GM23338 (cell line): Measurements from ENCODE around the gene SPINT2. TPM values are rescaled to one million over a fixed set of nuclear protein-coding genes. Genes with fewer than 3 reads are reported as not detected.

Source experiments
- ATAC-seq: fragments of 200-7000 bp; cut with Tn5 transposase; 3 replicates; pipeline ENCODE4 v1.9.1; 2020
- DNase-seq: peaks from one replicate; pipeline ENCODE4 v3.0.0-alpha.2; 2015; ENCODE audit warnings: low spot score
- H2AFZ ChIP-seq: fragments of 200-600 bp; sonication (generic); 2 replicates; pipeline ENCODE4 v1.8.0; 2016; ENCODE audit warnings: antibody characterized with exemption, mild to moderate bottlenecking, moderate library complexity
- H3F3A ChIP-seq: fragments of 200-600 bp; sonication (generic); replicated peaks from 2 replicates; pipeline ENCODE4 v1.8.0; 2017; ENCODE audit warnings: antibody characterized with exemption, mixed run types, low read depth
- H3K27ac ChIP-seq: fragments of 200-600 bp; sonication (generic); 2 replicates; pipeline ENCODE4 v1.6.1; 2016; ENCODE audit warnings: low read depth
- H3K27me3 ChIP-seq: fragments of 200-600 bp; sonication (generic); 2 replicates; pipeline ENCODE4 v1.8.0; 2016; ENCODE audit warnings: mild to moderate bottlenecking, mixed run types, moderate library complexity; ENCODE audit not compliant: insufficient read depth
- H3K36me3 ChIP-seq: fragments of 200-600 bp; sonication (generic); 2 replicates; pipeline ENCODE4 v1.8.0; 2016; ENCODE audit warnings: mild to moderate bottlenecking; ENCODE audit not compliant: insufficient read depth
- H3K4me1 ChIP-seq: fragments of 200-600 bp; sonication (generic); 2 replicates; pipeline ENCODE4 v1.8.0; 2016; ENCODE audit warnings: mild to moderate bottlenecking, moderate library complexity; ENCODE audit not compliant: insufficient read depth
- H3K4me2 ChIP-seq: fragments of 200-600 bp; sonication (generic); 2 replicates; pipeline ENCODE4 v1.7.1; 2017; ENCODE audit warnings: mixed run types
- H3K4me3 ChIP-seq: fragments of 200-600 bp; sonication (generic); 2 replicates; pipeline ENCODE4 v1.6.1; 2016; ENCODE audit warnings: mixed run types
- H3K79me2 ChIP-seq: fragments of 200-600 bp; sonication (generic); replicated peaks from 2 replicates; pipeline ENCODE4 v1.8.0; 2017; ENCODE audit warnings: mild to moderate bottlenecking; ENCODE audit not compliant: insufficient read depth
- H3K9me2 ChIP-seq: fragments of 200-600 bp; sonication (generic); 2 replicates; pipeline ENCODE4 v1.8.0; 2017; ENCODE audit not compliant: insufficient read depth
- H4K20me1 ChIP-seq: fragments of 200-600 bp; sonication (generic); replicated peaks from 2 replicates; pipeline ENCODE4 v1.8.0; 2017; ENCODE audit warnings: mild to moderate bottlenecking; ENCODE audit not compliant: insufficient read depth
- H3K27ac Mint-ChIP-seq: 2 replicates; pipeline ENCODE4 v1.8.0; 2020; ENCODE audit warnings: inconsistent platforms, mild to moderate bottlenecking, moderate library complexity, mixed read lengths
- H3K27me3 Mint-ChIP-seq: 3 replicates; pipeline ENCODE4 v1.8.0; 2022; ENCODE audit warnings: low read depth, mild to moderate bottlenecking, moderate library complexity, mixed read lengths, inconsistent platforms; ENCODE audit not compliant: insufficient read depth, poor library complexity
- H3K36me3 Mint-ChIP-seq: 3 replicates; pipeline ENCODE4 v1.8.0; 2021; ENCODE audit warnings: low read depth, mild to moderate bottlenecking, inconsistent platforms, moderate library complexity, mixed read lengths
- H3K4me1 Mint-ChIP-seq: 3 replicates; pipeline ENCODE4 v1.8.0; 2020; ENCODE audit warnings: mild to moderate bottlenecking, inconsistent platforms, mixed read lengths
- H3K4me3 Mint-ChIP-seq: 3 replicates; pipeline ENCODE4 v1.8.0; 2021; ENCODE audit warnings: moderate library complexity, mild to moderate bottlenecking, inconsistent platforms, mixed read lengths
- H3K9me3 Mint-ChIP-seq: 3 replicates; pipeline ENCODE4 v1.8.0; 2020; ENCODE audit warnings: moderate library complexity, mild to moderate bottlenecking, inconsistent platforms, mixed read lengths
- CREB1 ChIP-seq: fragments of 250-450 bp; sonication (Bioruptor Pico); IDR thresholded peaks from 2 replicates; pipeline ENCODE4 v1.5.0; 2020; ENCODE audit warnings: low read depth, mild to moderate bottlenecking, moderate library complexity
- EZH2phosphoT487 ChIP-seq: fragments of 200-600 bp; sonication (generic); IDR thresholded peaks from one replicate; pipeline ENCODE4 v1.8.1; 2018; ENCODE audit warnings: antibody characterized with exemption; ENCODE audit not compliant: unreplicated experiment
- NANOG ChIP-seq: IDR thresholded peaks from 2 replicates; pipeline ENCODE4 v1.6.1; 2016; ENCODE audit warnings: antibody characterized with exemption, borderline replicate concordance
- STAT1 ChIP-seq: IDR thresholded peaks from one replicate; pipeline ENCODE4 v1.6.1; 2016; ENCODE audit warnings: antibody characterized with exemption; ENCODE audit not compliant: unreplicated experiment
- ZNF114 ChIP-seq: fragments of 250-450 bp; sonication (Bioruptor Pico); IDR thresholded peaks from 2 replicates; pipeline ENCODE4 v1.5.0; 2020; ENCODE audit warnings: mild to moderate bottlenecking, moderate library complexity
- polyA plus RNA-seq: library from polyadenylated mRNA; unstranded; fragments of >200 nt; fragmentation: Nextera tagmentation; extraction: Ambion mirVana; gene quantifications from 2 replicates; pipeline ENCODE4 v1.2.1, GENCODE V29; 2016
- total RNA-seq: library from RNA; depleted of rRNA; stranded (reverse); fragments of >200 nt; shearing (Covaris generic); gene quantifications from 2 replicates; pipeline ENCODE4 v1.2.3, GENCODE V29; 2014
- TF ChIP-seq, protein P1 (sequence below): fragments of 250-450 bp; sonication (Bioruptor Pico); IDR thresholded peaks from 2 replicates; pipeline ENCODE4 v1.5.0; 2020; ENCODE audit warnings: mild to moderate bottlenecking, moderate library complexity
- TF ChIP-seq, protein P2 (sequence below): IDR thresholded peaks from 2 replicates; pipeline ENCODE4 v1.6.1; 2016; ENCODE audit warnings: antibody characterized with exemption
- TF ChIP-seq, protein P3 (sequence below), 2 experiments: fragments of 200-600 bp in 1 of 2; sonication (generic) in 1 of 2; conservative IDR thresholded peaks; 2 replicates each; pipeline versions ENCODE4 v1.5.1 to v1.6.1; 2016 to 2017; ENCODE audit warnings: antibody characterized with exemption in 2 of 2, low read depth in 2 of 2, mild to moderate bottlenecking in 2 of 2, moderate library complexity in 1 of 2

SPINT2 gene
- total and polyA plus RNA-seq, 2 experiments from 2014 or later: 319 to 468 TPM

GRCh38 chr19:38252385-38252784, 12.0 kb upstream of the SPINT2 start:
- Histone ChIP-seq H2AFZ (no peak overlapping the region), H3K4me3 (peak overlapping the region; percentile 54; the same call in 1 of the 2 replicates), H3F3A (peaks cover 9% of the 10 kb centered on the region; the same call in 1 of the 2 replicates), H3K9me2 (no peaks in the 10 kb centered on the region), H3K27ac (no peak overlapping the region), H3K36me3 (no peaks in the 10 kb centered on the region), H3K4me2 (peak overlapping the region; percentile 83), H3K27me3 (peaks cover 6% of the 10 kb centered on the region; the same call in 1 of the 2 replicates), H4K20me1 (no peaks in the 10 kb centered on the region), H3K79me2 (0 out of 2 replicates have a peak, but pooled peaks cover 3% of the 10 kb centered on the region), H3K4me1 (peaks cover 41% of the 10 kb centered on the region)
- no peaks in the 10 kb centered on the region; the same call in 2 of the 3 replicates for H3K36me3 Mint-ChIP-seq
- no peak for ATAC-seq
- peak overlapping the region; percentile 50; the same call in 1 of the 3 replicates for H3K4me3 Mint-ChIP-seq
- no peak overlapping the region for H3K27ac Mint-ChIP-seq
- peaks cover 40% of the 10 kb centered on the region for H3K4me1 Mint-ChIP-seq
- H3K9me3 Mint-ChIP-seq: no peaks in the 10 kb centered on the region
- DNase-seq: no peak
- H3K27me3 Mint-ChIP-seq: peaks cover 19% of the 10 kb centered on the region
- TF ChIP-seq, protein P1, sequence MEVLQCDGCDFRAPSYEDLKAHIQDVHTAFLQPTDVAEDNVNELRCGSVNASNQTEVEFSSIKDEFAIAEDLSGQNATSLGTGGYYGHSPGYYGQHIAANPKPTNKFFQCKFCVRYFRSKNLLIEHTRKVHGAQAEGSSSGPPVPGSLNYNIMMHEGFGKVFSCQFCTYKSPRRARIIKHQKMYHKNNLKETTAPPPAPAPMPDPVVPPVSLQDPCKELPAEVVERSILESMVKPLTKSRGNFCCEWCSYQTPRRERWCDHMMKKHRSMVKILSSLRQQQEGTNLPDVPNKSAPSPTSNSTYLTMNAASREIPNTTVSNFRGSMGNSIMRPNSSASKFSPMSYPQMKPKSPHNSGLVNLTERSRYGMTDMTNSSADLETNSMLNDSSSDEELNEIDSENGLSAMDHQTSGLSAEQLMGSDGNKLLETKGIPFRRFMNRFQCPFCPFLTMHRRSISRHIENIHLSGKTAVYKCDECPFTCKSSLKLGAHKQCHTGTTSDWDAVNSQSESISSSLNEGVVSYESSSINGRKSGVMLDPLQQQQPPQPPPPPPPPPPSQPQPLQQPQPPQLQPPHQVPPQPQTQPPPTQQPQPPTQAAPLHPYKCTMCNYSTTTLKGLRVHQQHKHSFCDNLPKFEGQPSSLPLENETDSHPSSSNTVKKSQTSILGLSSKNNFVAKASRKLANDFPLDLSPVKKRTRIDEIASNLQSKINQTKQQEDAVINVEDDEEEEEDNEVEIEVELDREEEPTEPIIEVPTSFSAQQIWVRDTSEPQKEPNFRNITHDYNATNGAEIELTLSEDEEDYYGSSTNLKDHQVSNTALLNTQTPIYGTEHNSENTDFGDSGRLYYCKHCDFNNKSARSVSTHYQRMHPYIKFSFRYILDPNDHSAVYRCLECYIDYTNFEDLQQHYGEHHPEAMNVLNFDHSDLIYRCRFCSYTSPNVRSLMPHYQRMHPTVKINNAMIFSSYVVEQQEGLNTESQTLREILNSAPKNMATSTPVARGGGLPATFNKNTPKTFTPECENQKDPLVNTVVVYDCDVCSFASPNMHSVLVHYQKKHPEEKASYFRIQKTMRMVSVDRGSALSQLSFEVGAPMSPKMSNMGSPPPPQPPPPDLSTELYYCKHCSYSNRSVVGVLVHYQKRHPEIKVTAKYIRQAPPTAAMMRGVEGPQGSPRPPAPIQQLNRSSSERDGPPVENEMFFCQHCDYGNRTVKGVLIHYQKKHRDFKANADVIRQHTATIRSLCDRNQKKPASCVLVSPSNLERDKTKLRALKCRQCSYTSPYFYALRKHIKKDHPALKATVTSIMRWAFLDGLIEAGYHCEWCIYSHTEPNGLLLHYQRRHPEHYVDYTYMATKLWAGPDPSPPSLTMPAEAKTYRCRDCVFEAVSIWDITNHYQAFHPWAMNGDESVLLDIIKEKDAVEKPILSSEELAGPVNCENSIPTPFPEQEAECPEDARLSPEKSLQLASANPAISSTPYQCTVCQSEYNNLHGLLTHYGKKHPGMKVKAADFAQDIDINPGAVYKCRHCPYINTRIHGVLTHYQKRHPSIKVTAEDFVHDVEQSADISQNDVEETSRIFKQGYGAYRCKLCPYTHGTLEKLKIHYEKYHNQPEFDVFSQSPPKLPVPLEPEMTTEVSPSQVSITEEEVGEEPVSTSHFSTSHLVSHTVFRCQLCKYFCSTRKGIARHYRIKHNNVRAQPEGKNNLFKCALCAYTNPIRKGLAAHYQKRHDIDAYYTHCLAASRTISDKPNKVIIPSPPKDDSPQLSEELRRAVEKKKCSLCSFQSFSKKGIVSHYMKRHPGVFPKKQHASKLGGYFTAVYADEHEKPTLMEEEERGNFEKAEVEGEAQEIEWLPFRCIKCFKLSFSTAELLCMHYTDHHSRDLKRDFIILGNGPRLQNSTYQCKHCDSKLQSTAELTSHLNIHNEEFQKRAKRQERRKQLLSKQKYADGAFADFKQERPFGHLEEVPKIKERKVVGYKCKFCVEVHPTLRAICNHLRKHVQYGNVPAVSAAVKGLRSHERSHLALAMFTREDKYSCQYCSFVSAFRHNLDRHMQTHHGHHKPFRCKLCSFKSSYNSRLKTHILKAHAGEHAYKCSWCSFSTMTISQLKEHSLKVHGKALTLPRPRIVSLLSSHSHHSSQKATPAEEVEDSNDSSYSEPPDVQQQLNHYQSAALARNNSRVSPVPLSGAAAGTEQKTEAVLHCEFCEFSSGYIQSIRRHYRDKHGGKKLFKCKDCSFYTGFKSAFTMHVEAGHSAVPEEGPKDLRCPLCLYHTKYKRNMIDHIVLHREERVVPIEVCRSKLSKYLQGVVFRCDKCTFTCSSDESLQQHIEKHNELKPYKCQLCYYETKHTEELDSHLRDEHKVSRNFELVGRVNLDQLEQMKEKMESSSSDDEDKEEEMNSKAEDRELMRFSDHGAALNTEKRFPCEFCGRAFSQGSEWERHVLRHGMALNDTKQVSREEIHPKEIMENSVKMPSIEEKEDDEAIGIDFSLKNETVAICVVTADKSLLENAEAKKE (CRISPR knock-in tag): no peak
- TF ChIP-seq, protein P2, sequence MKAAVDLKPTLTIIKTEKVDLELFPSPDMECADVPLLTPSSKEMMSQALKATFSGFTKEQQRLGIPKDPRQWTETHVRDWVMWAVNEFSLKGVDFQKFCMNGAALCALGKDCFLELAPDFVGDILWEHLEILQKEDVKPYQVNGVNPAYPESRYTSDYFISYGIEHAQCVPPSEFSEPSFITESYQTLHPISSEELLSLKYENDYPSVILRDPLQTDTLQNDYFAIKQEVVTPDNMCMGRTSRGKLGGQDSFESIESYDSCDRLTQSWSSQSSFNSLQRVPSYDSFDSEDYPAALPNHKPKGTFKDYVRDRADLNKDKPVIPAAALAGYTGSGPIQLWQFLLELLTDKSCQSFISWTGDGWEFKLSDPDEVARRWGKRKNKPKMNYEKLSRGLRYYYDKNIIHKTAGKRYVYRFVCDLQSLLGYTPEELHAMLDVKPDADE: no peak
- TF ChIP-seq, protein P3, sequence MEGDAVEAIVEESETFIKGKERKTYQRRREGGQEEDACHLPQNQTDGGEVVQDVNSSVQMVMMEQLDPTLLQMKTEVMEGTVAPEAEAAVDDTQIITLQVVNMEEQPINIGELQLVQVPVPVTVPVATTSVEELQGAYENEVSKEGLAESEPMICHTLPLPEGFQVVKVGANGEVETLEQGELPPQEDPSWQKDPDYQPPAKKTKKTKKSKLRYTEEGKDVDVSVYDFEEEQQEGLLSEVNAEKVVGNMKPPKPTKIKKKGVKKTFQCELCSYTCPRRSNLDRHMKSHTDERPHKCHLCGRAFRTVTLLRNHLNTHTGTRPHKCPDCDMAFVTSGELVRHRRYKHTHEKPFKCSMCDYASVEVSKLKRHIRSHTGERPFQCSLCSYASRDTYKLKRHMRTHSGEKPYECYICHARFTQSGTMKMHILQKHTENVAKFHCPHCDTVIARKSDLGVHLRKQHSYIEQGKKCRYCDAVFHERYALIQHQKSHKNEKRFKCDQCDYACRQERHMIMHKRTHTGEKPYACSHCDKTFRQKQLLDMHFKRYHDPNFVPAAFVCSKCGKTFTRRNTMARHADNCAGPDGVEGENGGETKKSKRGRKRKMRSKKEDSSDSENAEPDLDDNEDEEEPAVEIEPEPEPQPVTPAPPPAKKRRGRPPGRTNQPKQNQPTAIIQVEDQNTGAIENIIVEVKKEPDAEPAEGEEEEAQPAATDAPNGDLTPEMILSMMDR (conservative IDR thresholded peaks at IDR 0.05; ENCODE audit: low read depth in 2 of 2): no peak
- TF ChIP-seq STAT1: no peak
- TF ChIP-seq ZNF114: no peak
- no peak for TF ChIP-seq NANOG
- no peak for TF ChIP-seq EZH2phosphoT487
- TF ChIP-seq CREB1 (CRISPR knock-in tag): no peak
